NCI-H82 treated with DMSO at 0.1 percent for 48 hours (cell line): ENCODE results near the gene TAS1R3.
A peak's percentile ranks its signal among the peaks of the same experiment; 100 is the strongest.

Experiments
- DNase-seq: peaks from one replicate; lab custom pipeline; 2025; ENCODE audit not compliant: unreplicated experiment; lab: John Stamatoyannopoulos, UW

TAS1R3 gene

GRCh38 chr1:1294250-1294890 lies 36.7 kb upstream of the TAS1R3 start:
- no peak for DNase-seq

- DNase-seq: no peak
These were observed 35.7 kb upstream of the TAS1R3 start for GRCh38 chr1:1295154-1295923.

GRCh38 chr1:1296070-1297061 lies 34.7 kb upstream of the TAS1R3 start:
- no peak for DNase-seq

- DNase-seq: no peak
These were observed 33.2 kb upstream of the TAS1R3 start for GRCh38 chr1:1297802-1298424.

- DNase-seq: peak; percentile 62
These were observed 32.0 kb upstream of the TAS1R3 start for GRCh38 chr1:1298861-1299685.

GRCh38 chr1:1299686-1300351 lies 31.3 kb upstream of the TAS1R3 start:
- DNase-seq: no peak

GRCh38 chr1:1300352-1300739 lies 30.7 kb upstream of the TAS1R3 start:
- DNase-seq: no peak

- no peak for DNase-seq
These were observed 29.1 kb upstream of the TAS1R3 start for GRCh38 chr1:1302006-1302430.

- DNase-seq: peak; percentile 43
These were observed 28.1 kb upstream of the TAS1R3 start for GRCh38 chr1:1302951-1303509.

- DNase-seq: no peak
These were observed 27.3 kb upstream of the TAS1R3 start for GRCh38 chr1:1303736-1304135.

GRCh38 chr1:1304331-1305299 lies 26.5 kb upstream of the TAS1R3 start:
- peak; percentile 97 for DNase-seq

- peak; percentile 64 for DNase-seq
These were observed 25.6 kb upstream of the TAS1R3 start for GRCh38 chr1:1305300-1306069.

GRCh38 chr1:1306070-1306660 lies 24.9 kb upstream of the TAS1R3 start:
- DNase-seq: no peak

- no peak for DNase-seq
These were observed 24.3 kb upstream of the TAS1R3 start for GRCh38 chr1:1306661-1307260.

GRCh38 chr1:1307261-1307922 lies 23.7 kb upstream of the TAS1R3 start:
- DNase-seq: no peak
